Colonic mucosa (tissue), 4 donors: ENCODE data around the gene FYTTD1. TPM values are rescaled to one million over a fixed set of nuclear protein-coding genes. Genes with fewer than 3 reads are reported as not detected.

Experiments
- DNase-seq: peaks from one replicate; pipeline ENCODE4 v3.0.0-alpha.2; 2020
- H3K27ac ChIP-seq: fragments of 200-600 bp; one replicate; pipeline ENCODE4 v1.8.0; 2021
- H3K27me3 ChIP-seq: fragments of 200-600 bp; one replicate; pipeline ENCODE4 v1.8.0; 2021
- H3K36me3 ChIP-seq: fragments of 200-600 bp; one replicate; pipeline ENCODE4 v1.8.0; 2021
- H3K4me1 ChIP-seq: fragments of 200-600 bp; one replicate; pipeline ENCODE4 v1.8.0; 2021; ENCODE audit warnings: mild to moderate bottlenecking
- H3K4me3 ChIP-seq: fragments of 200-600 bp; one replicate; pipeline ENCODE4 v1.8.0; 2021
- H3K9ac ChIP-seq, 2 donors: one replicate each; pipeline ENCODE4 v1.7.0; 2013; ENCODE audit warnings: control low read depth in 2 of 2, low read depth in 2 of 2, low read length in 2 of 2
- H3K9me3 ChIP-seq: fragments of 200-600 bp; one replicate; pipeline ENCODE4 v1.8.0; 2021
- intact Hi-C: fragments of 100-400 bp; cut with DNase I; formaldehyde crosslinking; loops from one replicate; pipeline ENCODE4 v1.14.1; 2022
- total RNA-seq, 2 donors: library from RNA; stranded (reverse); fragmentation: NEBNext Ultra II Directional in 1 of 2; extraction: Animal tissue kit (Norgen Biotek cat#: 25700) in 1 of 2; gene quantifications; one replicate each; pipeline ENCODE4 v1.2.1, GENCODE V29; 2021
- TF ChIP-seq, protein P1 (sequence below): fragments of 200-600 bp; IDR thresholded peaks from one replicate; pipeline ENCODE4 v1.8.0; 2022; ENCODE audit warnings: antibody characterized with exemption, mild to moderate bottlenecking
- donor health status: healthy.
- donor health status: DM: no; HTN: no; CAD: no.
- donor health status: DM: no; HTN: no; CAD: no.

FYTTD1 gene
- total RNA-seq, 2 donors from 2014 or later, result 27.1 to 37.7 TPM

DNA sequence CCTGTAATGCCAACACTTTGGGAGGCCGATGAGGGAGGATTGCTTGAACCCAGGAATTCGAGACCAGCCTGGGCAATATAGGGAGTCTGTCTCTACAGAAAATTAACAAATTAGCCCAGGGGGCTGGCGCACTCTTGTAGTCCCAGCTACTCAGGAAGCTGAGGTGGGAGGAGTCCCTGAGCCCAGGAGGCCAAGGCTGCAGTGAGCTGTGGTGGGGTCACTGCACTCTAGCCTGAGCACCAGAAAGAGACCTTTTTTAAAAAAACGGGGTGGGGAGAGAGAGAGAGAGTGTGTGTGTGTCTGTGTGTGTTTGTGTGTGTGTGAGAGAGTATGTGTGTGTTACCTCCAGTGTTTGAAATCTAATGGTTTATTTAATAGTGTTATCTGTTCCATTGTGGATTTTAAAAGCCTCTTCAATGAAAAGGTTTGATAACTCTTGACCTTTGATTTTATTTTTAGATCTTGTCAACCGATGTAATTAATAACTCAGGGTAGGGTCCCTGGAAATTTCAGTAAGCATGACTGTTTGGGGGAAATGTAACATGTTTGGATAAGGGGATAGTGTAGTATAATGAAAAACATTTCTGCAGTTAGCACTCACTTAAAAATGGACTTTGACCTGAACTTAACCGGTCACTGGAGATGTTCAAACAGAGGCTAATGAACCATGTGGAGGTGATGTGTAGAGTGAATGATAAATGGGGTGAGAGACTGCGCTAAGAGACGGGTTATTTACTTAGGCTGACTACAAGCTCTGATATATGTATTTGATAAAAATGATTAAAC, 71.1 kb downstream of the FYTTD1 start:
- no peaks in the 10 kb centered on the region for H3K36me3 ChIP-seq
- no peak overlapping the region for H3K9ac ChIP-seq
- no peak overlapping the region for H3K4me3 ChIP-seq
- H3K4me1 ChIP-seq, result peaks cover 4% of the 10 kb centered on the region
- intact Hi-C loops, result no loop called here
- no peaks in the 10 kb centered on the region for H3K9me3 ChIP-seq
- DNase-seq, result no peak
- TF ChIP-seq, protein P1, sequence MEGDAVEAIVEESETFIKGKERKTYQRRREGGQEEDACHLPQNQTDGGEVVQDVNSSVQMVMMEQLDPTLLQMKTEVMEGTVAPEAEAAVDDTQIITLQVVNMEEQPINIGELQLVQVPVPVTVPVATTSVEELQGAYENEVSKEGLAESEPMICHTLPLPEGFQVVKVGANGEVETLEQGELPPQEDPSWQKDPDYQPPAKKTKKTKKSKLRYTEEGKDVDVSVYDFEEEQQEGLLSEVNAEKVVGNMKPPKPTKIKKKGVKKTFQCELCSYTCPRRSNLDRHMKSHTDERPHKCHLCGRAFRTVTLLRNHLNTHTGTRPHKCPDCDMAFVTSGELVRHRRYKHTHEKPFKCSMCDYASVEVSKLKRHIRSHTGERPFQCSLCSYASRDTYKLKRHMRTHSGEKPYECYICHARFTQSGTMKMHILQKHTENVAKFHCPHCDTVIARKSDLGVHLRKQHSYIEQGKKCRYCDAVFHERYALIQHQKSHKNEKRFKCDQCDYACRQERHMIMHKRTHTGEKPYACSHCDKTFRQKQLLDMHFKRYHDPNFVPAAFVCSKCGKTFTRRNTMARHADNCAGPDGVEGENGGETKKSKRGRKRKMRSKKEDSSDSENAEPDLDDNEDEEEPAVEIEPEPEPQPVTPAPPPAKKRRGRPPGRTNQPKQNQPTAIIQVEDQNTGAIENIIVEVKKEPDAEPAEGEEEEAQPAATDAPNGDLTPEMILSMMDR, result no peak
- no peaks in the 10 kb centered on the region for H3K27me3 ChIP-seq
- H3K27ac ChIP-seq, result no peak overlapping the region

DNA sequence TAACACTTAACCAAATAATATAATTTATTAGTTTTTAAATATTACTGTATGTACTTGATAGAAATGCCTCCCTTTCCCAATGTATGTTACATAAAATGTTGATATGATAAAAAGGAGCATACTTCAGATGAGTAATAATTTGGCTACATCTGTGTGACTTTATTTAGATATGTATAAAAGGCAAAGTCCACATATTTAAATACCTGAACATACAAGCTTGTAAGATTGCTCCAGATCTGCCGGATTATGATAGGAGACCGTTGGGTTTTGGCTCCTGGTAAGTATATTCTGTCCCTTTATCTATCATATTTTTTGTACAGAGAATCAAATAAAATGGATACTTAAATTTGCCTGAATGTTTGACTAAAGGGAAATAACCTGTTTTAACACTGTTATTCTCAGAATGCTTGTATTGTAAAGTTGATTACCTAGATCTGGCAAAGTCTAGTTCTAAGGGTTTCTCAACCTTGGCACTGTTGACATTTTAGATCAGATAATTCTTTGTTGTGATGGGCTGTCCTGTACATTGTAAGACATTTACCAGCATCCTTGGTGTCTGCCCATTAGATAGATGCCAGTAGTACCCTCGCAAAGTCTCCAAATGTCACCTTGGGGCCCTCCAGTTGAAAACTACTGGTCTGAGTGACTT, 79.8 kb downstream of the FYTTD1 start:
- no peak overlapping the region for H3K4me3 ChIP-seq
- TF ChIP-seq, protein P1, result no peak
- no peak overlapping the region for H3K9ac ChIP-seq
- no peaks in the 10 kb centered on the region for H3K9me3 ChIP-seq
- no peaks in the 10 kb centered on the region for H3K27me3 ChIP-seq
- intact Hi-C loops, result no loop called here
- H3K36me3 ChIP-seq, result no peaks in the 10 kb centered on the region
- H3K4me1 ChIP-seq, result no peaks in the 10 kb centered on the region
- H3K27ac ChIP-seq, result no peak overlapping the region
- DNase-seq, result no peak

DNA sequence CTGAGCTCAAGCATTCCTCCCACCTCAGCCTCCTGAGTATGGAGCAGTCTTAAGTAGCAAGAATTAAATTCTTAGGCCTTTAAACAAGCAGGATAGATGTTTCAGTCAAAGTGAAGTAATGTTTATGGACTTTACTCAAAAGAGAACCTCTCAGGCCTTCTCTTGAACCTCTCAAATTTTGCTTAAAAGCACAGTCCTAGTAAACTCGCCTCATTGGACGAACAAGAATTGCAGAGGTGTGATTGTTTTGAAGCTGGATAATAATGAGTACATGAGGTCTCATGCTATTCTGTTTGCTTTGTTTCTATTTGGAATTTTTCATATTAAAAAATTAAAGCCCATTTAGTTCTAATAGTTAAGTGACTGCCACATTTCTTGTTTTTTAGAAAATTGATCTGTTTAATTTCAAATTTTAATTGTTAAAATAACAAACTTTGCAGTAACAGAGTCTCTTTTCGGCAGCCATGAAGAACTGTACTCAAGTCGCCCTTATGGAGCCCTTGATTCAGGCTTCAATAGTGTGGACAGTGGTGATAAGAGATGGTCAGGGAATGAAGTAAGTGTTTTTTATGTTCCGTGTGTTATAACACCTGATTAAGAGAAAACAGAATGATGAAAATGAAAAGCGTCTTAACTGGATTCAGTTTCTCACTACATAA, 80.8 kb downstream of the FYTTD1 start:
- no peaks in the 10 kb centered on the region for H3K9me3 ChIP-seq
- no peaks in the 10 kb centered on the region for H3K4me1 ChIP-seq
- no peak for DNase-seq
- H3K27me3 ChIP-seq, result no peaks in the 10 kb centered on the region
- no peaks in the 10 kb centered on the region for H3K36me3 ChIP-seq
- TF ChIP-seq, protein P1, result no peak
- H3K27ac ChIP-seq, result no peak overlapping the region
- no peak overlapping the region for H3K9ac ChIP-seq
- intact Hi-C loops, result no loop called here
- H3K4me3 ChIP-seq, result no peak overlapping the region

DNA sequence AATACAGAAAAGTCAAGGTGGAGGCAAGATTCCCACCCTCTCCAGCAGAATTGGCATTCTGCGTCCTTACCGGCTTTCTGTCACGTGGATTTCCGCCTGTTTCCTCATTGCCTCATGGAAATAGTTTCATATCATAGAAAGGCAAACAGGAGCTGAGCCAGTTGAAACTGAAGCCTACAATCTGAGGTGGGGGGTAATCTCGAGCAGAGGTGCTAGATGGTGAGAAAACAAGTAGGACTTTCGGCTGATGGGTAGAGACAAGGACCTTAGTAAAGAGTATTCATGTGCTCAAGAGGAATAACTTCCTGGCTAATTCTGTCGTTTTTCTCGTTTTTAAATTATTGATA, 81.3 kb downstream of the FYTTD1 start:
- H3K27ac ChIP-seq, result no peak overlapping the region
- TF ChIP-seq, protein P1, result no peak

DNA sequence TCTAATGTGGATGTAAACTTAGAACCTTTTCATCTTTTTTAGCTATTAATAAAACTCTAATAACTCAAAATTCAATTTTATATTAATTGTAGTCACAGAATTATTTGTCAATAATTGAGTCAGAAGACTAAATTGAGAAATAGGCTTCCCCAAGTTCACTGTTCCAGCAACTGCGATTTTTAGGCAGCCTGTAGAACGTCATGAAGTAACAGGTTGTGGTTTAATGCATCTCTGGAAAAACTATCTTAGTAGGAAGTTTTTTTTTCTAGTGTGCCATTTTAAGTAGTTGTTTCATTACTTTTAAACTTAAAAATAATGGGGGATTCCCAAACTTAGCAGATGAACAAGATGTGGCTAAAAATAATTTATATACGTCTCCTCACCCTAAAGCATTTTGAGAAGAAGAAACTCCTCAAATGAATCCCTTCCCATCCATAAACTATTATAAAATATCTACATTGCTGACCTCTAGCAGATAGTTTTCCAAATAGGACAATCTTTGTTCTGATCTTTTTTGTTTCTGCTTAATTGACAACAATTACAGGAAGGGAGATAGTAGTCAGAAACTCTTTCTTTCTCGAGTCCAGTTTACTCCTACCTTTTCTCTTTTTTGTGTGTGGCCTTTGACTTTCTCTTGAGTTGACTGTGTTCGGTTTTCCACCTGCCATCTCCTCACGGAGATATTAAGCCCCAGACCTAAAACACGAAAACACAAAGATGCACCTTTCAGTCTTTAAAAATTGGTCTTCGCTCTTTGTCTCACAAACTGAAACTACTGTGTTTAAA, 84.4 kb downstream of the FYTTD1 start:
- Histone ChIP-seq H3K36me3 (no peaks in the 10 kb centered on the region), H3K4me3 (no peak overlapping the region), H3K9me3 (no peaks in the 10 kb centered on the region), H3K9ac (no peak overlapping the region), H3K4me1 (no peaks in the 10 kb centered on the region), H3K27me3 (no peaks in the 10 kb centered on the region), H3K27ac (no peak overlapping the region)
- intact Hi-C loops, result no loop called here
- TF ChIP-seq, protein P1, result no peak
- DNase-seq, result no peak

More for the DNA sequence above, 81.3 kb downstream of the FYTTD1 start:
- H3K4me1 ChIP-seq, result no peaks in the 10 kb centered on the region
- no peaks in the 10 kb centered on the region for H3K27me3 ChIP-seq
- no peaks in the 10 kb centered on the region for H3K9me3 ChIP-seq
- DNase-seq, result no peak
- intact Hi-C loops, result no loop called here
- H3K4me3 ChIP-seq, result no peak overlapping the region
- H3K36me3 ChIP-seq, result no peaks in the 10 kb centered on the region
- H3K9ac ChIP-seq, result no peak overlapping the region
